ENCODE data around the gene BRSK1. TPM values are rescaled to one million over a fixed set of nuclear protein-coding genes. Genes with fewer than 3 reads are reported as not detected.
A peak's percentile ranks its signal among the peaks of the same experiment; 100 is the strongest.

Gene BRSK1
- total and polyA plus RNA-seq, 10 of the 15 experiments (the other 5 are each of a cell fraction or from before 2014, with no cell fraction given) = 0.03 to 0.76 (median 0.25) TPM; not detected in 4

DNA sequence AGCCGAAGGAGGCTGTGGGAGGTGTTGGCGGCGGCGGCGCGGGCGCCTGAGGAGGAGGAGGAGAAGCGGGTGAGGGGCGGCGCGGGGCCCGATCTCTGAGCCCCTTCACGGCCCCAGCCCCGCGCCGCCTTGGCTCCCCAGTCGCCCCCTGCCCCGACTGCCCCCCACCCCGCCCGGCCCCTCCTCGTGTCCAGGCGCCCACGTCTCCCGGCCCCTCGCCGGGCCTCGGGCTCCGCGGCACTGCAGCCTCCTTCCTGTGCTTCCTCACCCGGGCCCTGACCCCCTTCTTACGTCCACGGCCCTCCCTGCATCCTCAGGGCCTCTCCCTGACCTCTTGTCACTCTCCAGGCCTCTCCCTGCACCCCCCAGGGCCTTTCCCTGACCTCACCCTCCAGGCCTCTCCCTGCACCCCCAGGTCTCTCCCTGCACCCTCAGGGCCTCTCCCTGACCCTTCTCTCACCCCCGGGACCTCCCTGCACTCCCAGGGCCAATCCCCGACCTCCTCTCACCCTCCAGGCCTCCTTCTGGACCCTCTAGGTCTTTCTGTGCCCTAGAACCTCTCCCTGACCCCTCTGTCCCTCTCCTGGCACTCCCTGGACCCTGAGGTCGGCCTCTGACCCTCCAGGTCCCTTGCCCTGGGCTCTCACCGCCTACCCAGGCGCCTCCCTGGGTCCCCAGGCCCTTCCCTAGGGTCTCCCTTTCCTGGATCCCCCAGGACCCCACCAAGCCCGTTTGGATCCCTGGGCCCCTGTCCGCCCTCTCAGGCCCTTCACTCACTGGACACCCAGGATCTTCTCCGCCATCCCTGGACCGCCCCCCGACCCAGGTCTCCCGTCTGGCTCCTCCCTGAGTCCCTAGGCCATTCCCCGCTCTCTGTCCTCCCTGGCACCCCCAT, 56.3 kb downstream of the BRSK1 start:
- intact Hi-C loops (cut with micrococcal nuclease; ENCODE audit: unreplicated experiment) (loop anchor here (1.0 kb wide), 1 partner anchor 265 kb away; the partner anchor contains the start of gene ZNF865), in situ Hi-C loops (cut with MboI) (no loop called here)
- no peaks in the 10 kb centered on the region for H3K36me3 ChIP-seq (ENCODE audit: control insufficient read depth in 2 of 2, insufficient read depth in 2 of 2, low read length in 1 of 2)
- ChIA-PET RAD21 (ENCODE audit: unreplicated experiment) (interaction anchor here (0.7 to 2.1 kb wide), 12 partner anchors 15 to 284 kb away, joined by 3 to 20 read pairs (median 6); partner anchors contain the start of genes HSPBP1, PPP6R1, TMEM150B and TMEM238), SMC1A (ENCODE audit: uncharacterized antibody, unreplicated experiment) (interaction anchor here (0.8 to 3.3 kb wide), 7 partner anchors 12 to 89 kb away, joined by 3 to 16 read pairs (median 7); partner anchors contain the start of genes HSPBP1, PPP6R1 and TMEM238), POLR2A (interaction anchor here (0.5 to 2.1 kb wide), 24 partner anchors 8 to 1203 kb away, joined by 3 to 27 read pairs (median 4); partner anchors contain the start of genes CNOT3, HSPBP1, ISOC2 and PPP6R1), CTCF (interaction anchor here (0.6 to 1.8 kb wide), 16 partner anchors 11 to 266 kb away, joined by 3 to 32 read pairs (median 4); partner anchors contain the start of genes HSPBP1, TMEM238 and ZNF628)
- DNase-seq (ENCODE audit: low read depth, low spot score) = no peak
- peak overlapping the region; percentile 84 for H3K27ac ChIP-seq (ENCODE audit: control insufficient read depth, insufficient read depth)
- no peaks in the 10 kb centered on the region for H4K20me1 ChIP-seq (ENCODE audit: control insufficient read depth, insufficient read depth)
- peak overlapping the region; percentile 85 for H3K4me3 ChIP-seq
- 9% methylated on average over 22 of the region's 44 CpGs for WGBS (ENCODE audit: insufficient coverage, insufficient replicate concordance, low lambda C conversion rate, missing lambda C conversion rate)
- peaks cover 7% of the 10 kb centered on the region for H3K79me2 ChIP-seq (ENCODE audit: control insufficient read depth, insufficient read depth, low read length)
- H3K4me1 ChIP-seq (ENCODE audit: control insufficient read depth, insufficient read depth, low read length) = peaks cover 10% of the 10 kb centered on the region
- BruUV-seq (replicated peaks) = no TSS peak
- FAIRE-seq = no peak
- peak overlapping the region; percentile 29; the same call in 1 of the 2 replicates for H2AFZ ChIP-seq (ENCODE audit: control insufficient read depth, low read depth, low read length)
- no peaks in the 10 kb centered on the region; a peak in 1 of 4 replicates for H3K27me3 ChIP-seq (replicated peaks in 1 of 2; ENCODE audit: control insufficient read depth in 2 of 2, insufficient read depth in 2 of 2, low read length in 1 of 2)
- ATAC-seq = peak; percentile 3
- peak overlapping the region; percentile 93 for H3K9ac ChIP-seq (ENCODE audit: control insufficient read depth, insufficient read depth, low read length)
- no peaks in the 10 kb centered on the region for H3K9me3 ChIP-seq (replicated peaks; ENCODE audit: control insufficient read depth, insufficient read depth, low read length)
- peak overlapping the region; percentile 99 for H3K4me2 ChIP-seq (ENCODE audit: control insufficient read depth, insufficient read depth)
- TF ChIP-seq BACH1 (IDR thresholded peaks at IDR 0.05; ENCODE audit: borderline replicate concordance) = peak; percentile 42; the same call in 1 of the 2 replicates
- TF ChIP-seq HDAC2 (IDR thresholded peaks at IDR 0.05) = no peak
- TF ChIP-seq PML (IDR thresholded peaks at IDR 0.05; ENCODE audit: low read length) = no peak
- TF ChIP-seq ESRRA (IDR thresholded peaks at IDR 0.05; ENCODE audit: low read length) = no peak
- 0 out of 2 replicates have a peak, but pooled peaks have one; percentile 16 for TF ChIP-seq JUND (IDR thresholded peaks at IDR 0.05; ENCODE audit: low read depth, low read length)
- no peak for TF ChIP-seq CBX3 (IDR thresholded peaks at IDR 0.05; ENCODE audit: borderline replicate concordance, low read depth)
- TF ChIP-seq, protein P1, sequence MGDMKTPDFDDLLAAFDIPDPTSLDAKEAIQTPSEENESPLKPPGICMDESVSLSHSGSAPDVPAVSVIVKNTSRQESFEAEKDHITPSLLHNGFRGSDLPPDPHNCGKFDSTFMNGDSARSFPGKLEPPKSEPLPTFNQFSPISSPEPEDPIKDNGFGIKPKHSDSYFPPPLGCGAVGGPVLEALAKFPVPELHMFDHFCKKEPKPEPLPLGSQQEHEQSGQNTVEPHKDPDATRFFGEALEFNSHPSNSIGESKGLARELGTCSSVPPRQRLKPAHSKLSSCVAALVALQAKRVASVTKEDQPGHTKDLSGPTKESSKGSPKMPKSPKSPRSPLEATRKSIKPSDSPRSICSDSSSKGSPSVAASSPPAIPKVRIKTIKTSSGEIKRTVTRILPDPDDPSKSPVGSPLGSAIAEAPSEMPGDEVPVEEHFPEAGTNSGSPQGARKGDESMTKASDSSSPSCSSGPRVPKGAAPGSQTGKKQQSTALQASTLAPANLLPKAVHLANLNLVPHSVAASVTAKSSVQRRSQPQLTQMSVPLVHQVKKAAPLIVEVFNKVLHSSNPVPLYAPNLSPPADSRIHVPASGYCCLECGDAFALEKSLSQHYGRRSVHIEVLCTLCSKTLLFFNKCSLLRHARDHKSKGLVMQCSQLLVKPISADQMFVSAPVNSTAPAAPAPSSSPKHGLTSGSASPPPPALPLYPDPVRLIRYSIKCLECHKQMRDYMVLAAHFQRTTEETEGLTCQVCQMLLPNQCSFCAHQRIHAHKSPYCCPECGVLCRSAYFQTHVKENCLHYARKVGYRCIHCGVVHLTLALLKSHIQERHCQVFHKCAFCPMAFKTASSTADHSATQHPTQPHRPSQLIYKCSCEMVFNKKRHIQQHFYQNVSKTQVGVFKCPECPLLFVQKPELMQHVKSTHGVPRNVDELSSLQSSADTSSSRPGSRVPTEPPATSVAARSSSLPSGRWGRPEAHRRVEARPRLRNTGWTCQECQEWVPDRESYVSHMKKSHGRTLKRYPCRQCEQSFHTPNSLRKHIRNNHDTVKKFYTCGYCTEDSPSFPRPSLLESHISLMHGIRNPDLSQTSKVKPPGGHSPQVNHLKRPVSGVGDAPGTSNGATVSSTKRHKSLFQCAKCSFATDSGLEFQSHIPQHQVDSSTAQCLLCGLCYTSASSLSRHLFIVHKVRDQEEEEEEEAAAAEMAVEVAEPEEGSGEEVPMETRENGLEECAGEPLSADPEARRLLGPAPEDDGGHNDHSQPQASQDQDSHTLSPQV (IDR thresholded peaks at IDR 0.05) = no peak
- TF ChIP-seq NR2F1 (conservative IDR thresholded peaks at IDR 0.05) = peak; percentile 74
- TF ChIP-seq ETV6 (conservative IDR thresholded peaks at IDR 0.05 in 1 of 2, IDR thresholded peaks at IDR 0.05 in 1 of 2; ENCODE audit: borderline replicate concordance in 1 of 2, low read depth in 1 of 2) = no peak
- no peak for TF ChIP-seq IRF4 (IDR thresholded peaks at IDR 0.05; ENCODE audit: low read depth, low read length)
- TF ChIP-seq KLF5 (IDR thresholded peaks at IDR 0.05; ENCODE audit: partially characterized antibody) = no peak
- TF ChIP-seq, protein P2, sequence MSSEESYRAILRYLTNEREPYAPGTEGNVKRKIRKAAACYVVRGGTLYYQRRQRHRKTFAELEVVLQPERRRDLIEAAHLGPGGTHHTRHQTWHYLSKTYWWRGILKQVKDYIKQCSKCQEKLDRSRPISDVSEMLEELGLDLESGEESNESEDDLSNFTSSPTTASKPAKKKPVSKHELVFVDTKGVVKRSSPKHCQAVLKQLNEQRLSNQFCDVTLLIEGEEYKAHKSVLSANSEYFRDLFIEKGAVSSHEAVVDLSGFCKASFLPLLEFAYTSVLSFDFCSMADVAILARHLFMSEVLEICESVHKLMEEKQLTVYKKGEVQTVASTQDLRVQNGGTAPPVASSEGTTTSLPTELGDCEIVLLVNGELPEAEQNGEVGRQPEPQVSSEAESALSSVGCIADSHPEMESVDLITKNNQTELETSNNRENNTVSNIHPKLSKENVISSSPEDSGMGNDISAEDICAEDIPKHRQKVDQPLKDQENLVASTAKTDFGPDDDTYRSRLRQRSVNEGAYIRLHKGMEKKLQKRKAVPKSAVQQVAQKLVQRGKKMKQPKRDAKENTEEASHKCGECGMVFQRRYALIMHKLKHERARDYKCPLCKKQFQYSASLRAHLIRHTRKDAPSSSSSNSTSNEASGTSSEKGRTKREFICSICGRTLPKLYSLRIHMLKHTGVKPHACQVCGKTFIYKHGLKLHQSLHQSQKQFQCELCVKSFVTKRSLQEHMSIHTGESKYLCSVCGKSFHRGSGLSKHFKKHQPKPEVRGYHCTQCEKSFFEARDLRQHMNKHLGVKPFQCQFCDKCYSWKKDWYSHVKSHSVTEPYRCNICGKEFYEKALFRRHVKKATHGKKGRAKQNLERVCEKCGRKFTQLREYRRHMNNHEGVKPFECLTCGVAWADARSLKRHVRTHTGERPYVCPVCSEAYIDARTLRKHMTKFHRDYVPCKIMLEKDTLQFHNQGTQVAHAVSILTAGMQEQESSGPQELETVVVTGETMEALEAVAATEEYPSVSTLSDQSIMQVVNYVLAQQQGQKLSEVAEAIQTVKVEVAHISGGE (CRISPR knock-in tag; IDR thresholded peaks at IDR 0.05) = no peak
- peak; percentile 75 for TF ChIP-seq POLR2A (IDR thresholded peaks at IDR 0.05; ENCODE audit: low read depth, low read length)
- TF ChIP-seq, protein P3, sequence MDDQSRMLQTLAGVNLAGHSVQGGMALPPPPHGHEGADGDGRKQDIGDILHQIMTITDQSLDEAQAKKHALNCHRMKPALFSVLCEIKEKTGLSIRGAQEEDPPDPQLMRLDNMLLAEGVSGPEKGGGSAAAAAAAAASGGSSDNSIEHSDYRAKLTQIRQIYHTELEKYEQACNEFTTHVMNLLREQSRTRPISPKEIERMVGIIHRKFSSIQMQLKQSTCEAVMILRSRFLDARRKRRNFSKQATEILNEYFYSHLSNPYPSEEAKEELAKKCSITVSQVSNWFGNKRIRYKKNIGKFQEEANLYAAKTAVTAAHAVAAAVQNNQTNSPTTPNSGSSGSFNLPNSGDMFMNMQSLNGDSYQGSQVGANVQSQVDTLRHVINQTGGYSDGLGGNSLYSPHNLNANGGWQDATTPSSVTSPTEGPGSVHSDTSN (IDR thresholded peaks at IDR 0.05; ENCODE audit: insufficient replicate concordance, low read depth, low read length) = no peak
